Nephron (organoid): ENCODE results near the gene SLC9A9.

Experiments used
- H3K27ac Mint-ChIP-seq, 3 experiments: 2 replicates each; pipeline ENCODE4 v1.8.0; 2020; ENCODE audit warnings: mixed read lengths in 3 of 3, mild to moderate bottlenecking in 2 of 3, moderate library complexity in 1 of 3
- H3K27me3 Mint-ChIP-seq: 2 replicates; pipeline ENCODE4 v1.8.0; 2021; ENCODE audit warnings: low read depth, mild to moderate bottlenecking, moderate library complexity, mixed read lengths
- H3K36me3 Mint-ChIP-seq: 2 replicates; pipeline ENCODE4 v1.8.0; 2020; ENCODE audit warnings: low read depth, mixed read lengths
- H3K4me1 Mint-ChIP-seq: 2 replicates; pipeline ENCODE4 v1.8.0; 2020; ENCODE audit warnings: mixed read lengths
- H3K4me3 Mint-ChIP-seq, 3 experiments: 2 replicates each; pipeline ENCODE4 v1.8.0; 2020; ENCODE audit warnings: mild to moderate bottlenecking in 3 of 3, mixed read lengths in 3 of 3, moderate library complexity in 2 of 3
- H3K9me3 Mint-ChIP-seq: 2 replicates; pipeline ENCODE4 v1.8.0; 2020; ENCODE audit warnings: mixed read lengths
- TF ChIP-seq, protein P1 (sequence below), 3 experiments: fragments of 200-600 bp; sonication (generic); IDR thresholded peaks; one replicate each; pipeline ENCODE4 v1.5.0; 2021; ENCODE audit warnings: antibody characterized with exemption in 3 of 3; ENCODE audit not compliant: unreplicated experiment in 3 of 3

Gene SLC9A9

GRCh38 chr3:143414571-143415253, 433.6 kb downstream of the SLC9A9 start:
- Mint-ChIP-seq H3K9me3 (peaks cover 11% of the 10 kb centered on the region), H3K36me3 (no peaks in the 10 kb centered on the region), H3K4me1 (no peaks in the 10 kb centered on the region), H3K27ac (no peak overlapping the region), H3K4me3 (no peak overlapping the region), H3K27me3 (peaks cover 3% of the 10 kb centered on the region)
- TF ChIP-seq, protein P1, sequence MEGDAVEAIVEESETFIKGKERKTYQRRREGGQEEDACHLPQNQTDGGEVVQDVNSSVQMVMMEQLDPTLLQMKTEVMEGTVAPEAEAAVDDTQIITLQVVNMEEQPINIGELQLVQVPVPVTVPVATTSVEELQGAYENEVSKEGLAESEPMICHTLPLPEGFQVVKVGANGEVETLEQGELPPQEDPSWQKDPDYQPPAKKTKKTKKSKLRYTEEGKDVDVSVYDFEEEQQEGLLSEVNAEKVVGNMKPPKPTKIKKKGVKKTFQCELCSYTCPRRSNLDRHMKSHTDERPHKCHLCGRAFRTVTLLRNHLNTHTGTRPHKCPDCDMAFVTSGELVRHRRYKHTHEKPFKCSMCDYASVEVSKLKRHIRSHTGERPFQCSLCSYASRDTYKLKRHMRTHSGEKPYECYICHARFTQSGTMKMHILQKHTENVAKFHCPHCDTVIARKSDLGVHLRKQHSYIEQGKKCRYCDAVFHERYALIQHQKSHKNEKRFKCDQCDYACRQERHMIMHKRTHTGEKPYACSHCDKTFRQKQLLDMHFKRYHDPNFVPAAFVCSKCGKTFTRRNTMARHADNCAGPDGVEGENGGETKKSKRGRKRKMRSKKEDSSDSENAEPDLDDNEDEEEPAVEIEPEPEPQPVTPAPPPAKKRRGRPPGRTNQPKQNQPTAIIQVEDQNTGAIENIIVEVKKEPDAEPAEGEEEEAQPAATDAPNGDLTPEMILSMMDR (IDR thresholded peaks at IDR 0.05; ENCODE audit: unreplicated experiment in 3 of 3), result no peak

DNA sequence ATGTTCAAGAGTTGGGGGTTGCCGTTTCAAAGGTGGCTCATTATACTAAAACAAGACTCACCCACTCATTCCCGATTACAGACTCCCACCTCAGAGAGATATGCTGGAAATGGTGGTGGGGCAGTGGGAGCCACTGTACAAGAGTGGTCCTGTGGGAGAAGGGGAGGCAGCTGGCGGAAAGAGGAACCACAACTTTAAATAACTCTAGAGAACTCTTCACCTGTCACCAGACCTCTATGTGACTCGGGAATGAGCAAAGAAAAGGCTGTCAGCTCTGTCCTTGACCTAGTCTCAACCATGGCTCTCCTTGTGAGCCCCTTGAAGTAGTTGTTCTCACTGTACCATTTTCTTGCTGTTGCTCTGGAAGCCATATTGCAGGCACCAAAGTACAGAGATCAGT, 434.9 kb downstream of the SLC9A9 start:
- Mint-ChIP-seq H3K9me3 (peaks cover 11% of the 10 kb centered on the region), H3K4me3 (no peak overlapping the region), H3K4me1 (no peaks in the 10 kb centered on the region), H3K27me3 (peaks cover 3% of the 10 kb centered on the region), H3K27ac (no peak overlapping the region), H3K36me3 (no peaks in the 10 kb centered on the region)
- TF ChIP-seq, protein P1 (IDR thresholded peaks at IDR 0.05; ENCODE audit: unreplicated experiment in 3 of 3), result no peak

- Mint-ChIP-seq H3K9me3 (peaks cover 11% of the 10 kb centered on the region), H3K27ac (no peak overlapping the region), H3K4me3 (no peak overlapping the region), H3K27me3 (peaks cover 3% of the 10 kb centered on the region), H3K36me3 (no peaks in the 10 kb centered on the region), H3K4me1 (no peaks in the 10 kb centered on the region)
- TF ChIP-seq, protein P1 (IDR thresholded peaks at IDR 0.05; ENCODE audit: unreplicated experiment in 3 of 3), result no peak
Observed at GRCh38 chr3:143412084-143412483, 436.2 kb downstream of the SLC9A9 start.

GRCh38 chr3:143410259-143410658, 438.0 kb downstream of the SLC9A9 start:
- Mint-ChIP-seq H3K36me3 (no peaks in the 10 kb centered on the region), H3K27me3 (no peaks in the 10 kb centered on the region), H3K4me1 (no peaks in the 10 kb centered on the region), H3K27ac (no peak overlapping the region), H3K4me3 (no peak overlapping the region), H3K9me3 (peaks cover 4% of the 10 kb centered on the region)
- TF ChIP-seq, protein P1 (IDR thresholded peaks at IDR 0.05; ENCODE audit: unreplicated experiment in 3 of 3), result no peak

DNA sequence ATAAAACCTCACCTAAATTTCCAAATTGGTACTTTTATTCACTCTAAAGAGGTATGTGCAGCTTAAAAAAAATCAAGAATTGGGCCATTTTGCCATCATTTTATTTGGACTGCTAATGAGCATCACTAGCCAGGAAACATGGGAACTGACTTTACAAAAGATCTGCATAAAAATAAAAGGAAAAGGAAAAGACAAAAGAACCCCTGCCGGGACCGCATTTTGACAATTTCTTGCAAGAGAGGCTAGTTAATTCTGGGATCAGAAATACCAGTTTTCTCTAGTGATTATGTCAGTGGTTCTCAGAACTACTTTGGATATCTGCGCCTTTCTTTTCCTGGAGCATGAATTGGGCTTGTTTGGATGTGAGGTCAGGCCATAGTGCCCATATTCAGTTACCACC, 439.5 kb downstream of the SLC9A9 start:
- Mint-ChIP-seq H3K9me3 (peaks cover 2% of the 10 kb centered on the region), H3K27me3 (no peaks in the 10 kb centered on the region), H3K27ac (no peak overlapping the region), H3K4me3 (no peak overlapping the region), H3K4me1 (no peaks in the 10 kb centered on the region), H3K36me3 (peaks cover 8% of the 10 kb centered on the region)
- TF ChIP-seq, protein P1 (IDR thresholded peaks at IDR 0.05; ENCODE audit: unreplicated experiment in 3 of 3), result no peak

- peaks cover 10% of the 10 kb centered on the region for H3K9me3 Mint-ChIP-seq
- no peak overlapping the region for H3K27ac Mint-ChIP-seq
- TF ChIP-seq, protein P1 (IDR thresholded peaks at IDR 0.05; ENCODE audit: unreplicated experiment in 3 of 3), result no peak
- no peaks in the 10 kb centered on the region for H3K27me3 Mint-ChIP-seq
- no peaks in the 10 kb centered on the region for H3K4me1 Mint-ChIP-seq
- peaks cover 8% of the 10 kb centered on the region for H3K36me3 Mint-ChIP-seq
- no peak overlapping the region for H3K4me3 Mint-ChIP-seq
Observed at GRCh38 chr3:143402602-143403001, 445.7 kb downstream of the SLC9A9 start.
